ENCODE results near the gene INPP4B. TPM values are rescaled to one million over a fixed set of nuclear protein-coding genes. Genes with fewer than 3 reads are reported as not detected.

The INPP4B gene
- total and polyA plus RNA-seq, 2 of the 4 experiments (the other 2 are of a cell fraction) = 1.8 to 14.0 TPM

GRCh38 chr4:142030010-142030409 is 816.1 kb downstream of the INPP4B start:
- peaks cover 5% of the 10 kb centered on the region; the same call in 1 of the 2 replicates for H3K4me1 ChIP-seq (ENCODE audit: control insufficient read depth, insufficient read depth, low read length)
- no peak overlapping the region for H3K4me3 ChIP-seq (ENCODE audit: insufficient read depth, low read depth, low read length)
- H3K27me3 ChIP-seq (ENCODE audit: control insufficient read depth, insufficient read depth, low read length) = no peaks in the 10 kb centered on the region
- H3K56ac ChIP-seq (ENCODE audit: extremely low read depth, insufficient read depth, low read length) = no peak overlapping the region
- H3K79me1 ChIP-seq (ENCODE audit: low read depth in 1 of 2, low read length in 2 of 2) = no peaks in the 10 kb centered on the region
- no peak overlapping the region for H2BK120ac ChIP-seq (ENCODE audit: low read depth, low read length)
- no peak overlapping the region for H3K14ac ChIP-seq (replicated peaks; ENCODE audit: low read depth, low read length)
- H2AK5ac ChIP-seq (ENCODE audit: low read depth, low read length) = no peak overlapping the region
- no peak overlapping the region for H3K4ac ChIP-seq (ENCODE audit: low read depth, low read length)
- H3K9ac ChIP-seq (ENCODE audit: low read depth, low read length) = no peak overlapping the region
- no peak overlapping the region for H4K5ac ChIP-seq (ENCODE audit: low read depth, low read length)
- no peak overlapping the region for H2BK5ac ChIP-seq (ENCODE audit: low read depth, low read length, poor library complexity, severe bottlenecking)
- no peak overlapping the region for H2BK15ac ChIP-seq (ENCODE audit: low read depth, low read length)
- no TSS peak for BruUV-seq (replicated peaks)
- dilution Hi-C loops (cut with HindIII; ENCODE audit: low sequenced_read_pairs, unreplicated experiment) = no loop called here
- intact Hi-C loops (cut with micrococcal nuclease) = no loop called here
- H3K36me3 ChIP-seq (ENCODE audit: control insufficient read depth, insufficient read depth, low read length) = no peaks in the 10 kb centered on the region
- no peak for TF ChIP-seq POLR2A (IDR thresholded peaks at IDR 0.05; ENCODE audit: low read depth, low read length)
- TF ChIP-seq MXI1 (IDR thresholded peaks at IDR 0.05; ENCODE audit: borderline replicate concordance, low read depth, low read length) = no peak
- TF ChIP-seq USF2 (IDR thresholded peaks at IDR 0.05; ENCODE audit: low read depth, low read length) = no peak
- TF ChIP-seq CHD1 (IDR thresholded peaks at IDR 0.05; ENCODE audit: low read depth, low read length) = no peak
- no peak for TF ChIP-seq CEBPB (IDR thresholded peaks at IDR 0.05; ENCODE audit: low read depth, low read length)
- H4K91ac ChIP-seq (ENCODE audit: insufficient read depth, low read depth, low read length) = no peak overlapping the region
- no peaks in the 10 kb centered on the region for H3K9me3 ChIP-seq (ENCODE audit: control insufficient read depth, insufficient read depth, low read length)
- H3K4me2 ChIP-seq (ENCODE audit: low read depth, low read length) = no peak overlapping the region
- no peaks in the 10 kb centered on the region for H3K9me1 ChIP-seq (ENCODE audit: insufficient read depth, low read length)
- WGBS, 2 experiments (ENCODE audit: extremely low coverage in 2 of 2, insufficient read length in 1 of 2) = no CpG with 5 or more reads among the region's 4 CpGs
- no peaks in the 10 kb centered on the region for H4K20me1 ChIP-seq (ENCODE audit: insufficient read depth, low read length)
- CTCF ChIA-PET = no interaction called here
- no peak overlapping the region for H3K23ac ChIP-seq (ENCODE audit: low read depth, low read length)
- in situ Hi-C loops (cut with MboI; ENCODE audit: low sequenced_read_pairs) = no loop called here
- H4K8ac ChIP-seq (ENCODE audit: low read depth in 2 of 2, low read length in 2 of 2) = no peak overlapping the region
- POLR2A ChIA-PET (ENCODE audit: unreplicated experiment) = no interaction called here
- no peak overlapping the region for H2AFZ ChIP-seq (replicated peaks; ENCODE audit: low read length, poor library complexity)
- ATAC-seq (ENCODE audit: low read depth) (no peak), DNase-seq (no peak)
- no peak overlapping the region for H3K27ac ChIP-seq (ENCODE audit: insufficient read depth, low read length)
- no peak overlapping the region for H2BK20ac ChIP-seq (ENCODE audit: low read depth, low read length)
- H2AK9ac ChIP-seq (replicated peaks; ENCODE audit: low read depth, low read length, poor library complexity) = no peak overlapping the region
- no peak overlapping the region for H3K18ac ChIP-seq (ENCODE audit: low read depth, low read length)
